ENCODE results near the gene ZNF593.

The ZNF593 gene

DNA sequence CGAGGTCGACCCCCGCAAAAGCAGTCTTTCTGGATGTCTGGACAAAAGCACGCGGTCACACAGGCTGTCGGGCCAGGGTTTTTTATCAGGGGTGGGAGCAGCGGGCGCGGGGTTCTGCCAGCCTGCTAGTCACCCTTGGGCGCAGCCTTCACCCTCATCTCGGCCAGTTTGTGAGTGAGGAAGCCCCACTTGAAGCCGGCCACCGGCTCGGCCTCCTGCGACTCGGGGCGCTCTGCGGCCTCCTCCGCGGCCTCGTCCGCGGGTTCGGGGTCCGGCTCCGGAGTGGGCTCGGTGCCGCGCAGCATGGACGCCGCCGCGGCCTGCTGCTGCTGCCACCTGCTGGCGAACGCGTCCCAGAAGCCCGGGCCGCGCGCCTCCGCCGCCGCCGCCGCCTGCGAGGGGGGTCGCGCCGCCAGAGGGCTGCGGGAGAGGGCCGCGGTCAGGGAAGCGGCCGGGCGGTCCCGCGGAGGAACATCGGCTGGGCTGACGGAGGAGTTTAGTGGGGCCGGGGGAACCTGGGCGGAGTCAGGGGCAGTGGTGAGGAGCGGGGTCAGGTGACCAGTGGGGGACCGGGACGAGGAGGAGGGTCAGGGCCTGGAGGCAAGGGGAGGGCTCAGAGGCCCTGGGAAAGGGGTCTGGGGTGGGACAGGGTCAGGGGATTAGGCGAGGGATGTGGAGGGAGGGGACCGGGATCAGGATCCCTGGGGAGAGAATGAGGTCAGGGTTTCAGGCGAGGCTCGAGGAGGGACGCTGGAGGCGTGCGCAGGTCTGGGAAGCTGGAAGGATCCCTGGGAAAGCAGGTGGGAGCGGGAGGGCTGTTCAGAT lies 5.5 kb upstream of the ZNF593 start:
- H3K27me3 ChIP-seq (replicated peaks; ENCODE audit: control insufficient read depth, insufficient read depth, low read length) = peaks cover 19% of the 10 kb centered on the region
- peak; percentile 76 for DNase-seq (ENCODE audit: low read depth)
- H3K4me3 ChIP-seq (ENCODE audit: low read length) = peak overlapping the region; percentile 67
- peaks cover 10% of the 10 kb centered on the region for H3K4me1 ChIP-seq (ENCODE audit: control insufficient read depth, insufficient read depth, low read length)
- H3K9ac ChIP-seq (ENCODE audit: low read length) = peak overlapping the region; percentile 34
- no peaks in the 10 kb centered on the region for H3K36me3 ChIP-seq (ENCODE audit: control insufficient read depth, insufficient read depth, low read length, severe bottlenecking)
- no peaks in the 10 kb centered on the region for H3K9me3 ChIP-seq (ENCODE audit: control insufficient read depth, low read length)

DNA sequence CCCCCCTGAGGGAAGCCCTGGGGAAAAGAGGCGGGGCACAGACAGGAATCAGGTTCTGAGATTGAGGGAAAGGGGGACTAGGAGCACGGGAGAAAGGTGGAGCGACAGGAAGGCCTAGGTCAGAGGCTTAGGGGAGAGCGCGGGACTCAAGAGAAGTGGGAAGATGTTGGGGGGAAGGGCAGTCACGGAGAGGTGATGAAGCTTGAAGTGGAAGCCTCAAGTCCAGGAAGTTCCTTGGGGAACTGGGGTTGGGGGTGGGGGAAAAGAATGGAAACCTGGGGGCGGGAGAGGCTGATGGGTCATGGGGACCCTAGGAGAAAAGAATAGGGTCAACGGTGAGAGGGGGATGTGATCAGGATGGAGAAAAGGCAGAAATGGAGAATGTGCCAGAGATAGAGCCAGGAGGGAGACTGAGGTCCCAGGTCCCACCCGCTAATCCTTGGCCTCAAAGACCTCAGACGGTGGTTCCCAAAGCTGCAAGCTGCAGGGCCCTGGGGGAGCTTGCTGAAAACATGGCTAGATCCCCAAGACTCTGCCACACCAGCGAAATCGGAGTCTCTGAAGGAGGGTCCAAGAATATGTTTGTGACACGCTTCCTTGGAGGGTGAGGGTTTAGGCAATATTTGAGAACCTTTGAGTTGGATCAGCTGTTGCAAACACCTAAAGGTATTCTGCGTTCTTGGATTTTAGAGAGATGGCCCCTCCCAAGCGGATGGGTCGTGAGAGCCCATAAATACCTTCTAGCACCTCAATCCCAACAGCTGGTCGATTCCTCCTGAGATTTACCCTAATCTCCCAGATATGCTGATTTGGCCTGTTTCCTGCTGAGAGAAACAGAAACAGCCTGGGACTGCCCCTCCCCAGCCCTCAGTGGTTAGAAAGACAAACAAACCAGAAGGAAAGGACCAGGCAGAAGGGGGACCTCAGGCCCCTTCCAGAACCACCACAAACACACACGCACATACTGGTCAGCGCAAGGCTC lies 4.6 kb upstream of the ZNF593 start:
- H3K4me3 ChIP-seq (ENCODE audit: low read length) = no peak overlapping the region
- no peaks in the 10 kb centered on the region for H3K36me3 ChIP-seq (ENCODE audit: control insufficient read depth, insufficient read depth, low read length, severe bottlenecking)
- H3K9ac ChIP-seq (ENCODE audit: low read length) = no peak overlapping the region
- no peaks in the 10 kb centered on the region for H3K9me3 ChIP-seq (ENCODE audit: control insufficient read depth, low read length)
- peaks cover 19% of the 10 kb centered on the region for H3K27me3 ChIP-seq (replicated peaks; ENCODE audit: control insufficient read depth, insufficient read depth, low read length)
- DNase-seq (ENCODE audit: low read depth) = no peak
- peaks cover 14% of the 10 kb centered on the region for H3K4me1 ChIP-seq (ENCODE audit: control insufficient read depth, insufficient read depth, low read length)

GRCh38 chr1:26166719-26167281 lies 2.9 kb upstream of the ZNF593 start:
- Histone ChIP-seq H3K27me3 (replicated peaks; ENCODE audit: control insufficient read depth, insufficient read depth, low read length) (peaks cover 13% of the 10 kb centered on the region), H3K9me3 (ENCODE audit: control insufficient read depth, low read length) (no peaks in the 10 kb centered on the region), H3K9ac (ENCODE audit: low read length) (no peak overlapping the region), H3K4me3 (ENCODE audit: low read length) (no peak overlapping the region), H3K4me1 (ENCODE audit: control insufficient read depth, insufficient read depth, low read length) (peaks cover 19% of the 10 kb centered on the region), H3K36me3 (ENCODE audit: control insufficient read depth, insufficient read depth, low read length, severe bottlenecking) (no peaks in the 10 kb centered on the region)
- DNase-seq (ENCODE audit: low read depth) = no peak

DNA sequence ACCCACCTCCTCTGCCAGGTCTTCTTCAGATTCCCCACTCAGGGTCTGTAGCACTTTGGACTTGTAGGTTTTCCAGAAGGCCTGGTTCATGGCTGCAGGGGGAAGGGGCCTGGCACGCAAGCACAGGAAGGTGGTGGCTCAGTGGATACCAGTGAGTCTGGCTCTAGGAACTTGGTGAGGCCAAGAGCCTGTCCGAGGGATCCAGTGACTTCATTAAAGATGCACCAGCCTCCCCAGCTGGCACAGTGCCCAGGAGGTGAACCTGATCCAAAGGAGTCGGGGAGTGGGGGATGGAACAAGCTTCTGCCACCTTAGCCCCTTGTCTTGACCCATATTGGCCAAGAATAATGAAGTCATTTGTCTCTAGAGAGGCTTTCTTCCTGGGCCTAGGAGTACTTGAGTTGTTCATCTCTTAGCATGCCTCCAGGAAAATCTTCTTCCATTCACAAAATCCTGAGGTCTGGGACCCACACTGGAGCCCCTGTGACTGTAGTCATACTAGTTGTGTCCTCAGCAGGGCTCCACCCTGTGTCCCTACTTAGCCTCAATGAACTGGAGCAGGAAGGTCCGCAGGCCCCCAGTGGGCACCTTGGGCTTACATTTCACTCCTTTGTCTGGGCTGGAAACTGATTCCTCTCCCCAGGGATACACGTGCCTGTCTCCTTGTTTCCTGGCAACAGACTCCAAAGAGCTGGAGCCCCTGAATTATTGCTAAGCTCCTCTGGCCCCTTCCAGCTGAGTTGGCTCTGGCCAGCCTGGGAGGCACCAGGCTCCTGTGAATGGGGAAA lies 1.1 kb upstream of the ZNF593 start, which contains the start of gene C1orf232:
Gene C1orf232, minus strand, starts transcription at position 554 of the 788 bp plus-strand sequence. Its CDS starts 464 bp downstream, at position 90.
- Histone ChIP-seq H3K9me3 (ENCODE audit: control insufficient read depth, low read length) (no peaks in the 10 kb centered on the region), H3K4me1 (ENCODE audit: control insufficient read depth, insufficient read depth, low read length) (peaks cover 15% of the 10 kb centered on the region), H3K4me3 (ENCODE audit: low read length) (peak within 1 kb of the TSS; percentile 89), H3K27me3 (replicated peaks; ENCODE audit: control insufficient read depth, insufficient read depth, low read length) (peaks cover 4% of the 10 kb centered on the region), H3K9ac (ENCODE audit: low read length) (peak within 1 kb of the TSS; percentile 96), H3K36me3 (ENCODE audit: control insufficient read depth, insufficient read depth, low read length, severe bottlenecking) (no peaks in the 10 kb centered on the region)
- DNase-seq (ENCODE audit: low read depth) = no peak

DNA sequence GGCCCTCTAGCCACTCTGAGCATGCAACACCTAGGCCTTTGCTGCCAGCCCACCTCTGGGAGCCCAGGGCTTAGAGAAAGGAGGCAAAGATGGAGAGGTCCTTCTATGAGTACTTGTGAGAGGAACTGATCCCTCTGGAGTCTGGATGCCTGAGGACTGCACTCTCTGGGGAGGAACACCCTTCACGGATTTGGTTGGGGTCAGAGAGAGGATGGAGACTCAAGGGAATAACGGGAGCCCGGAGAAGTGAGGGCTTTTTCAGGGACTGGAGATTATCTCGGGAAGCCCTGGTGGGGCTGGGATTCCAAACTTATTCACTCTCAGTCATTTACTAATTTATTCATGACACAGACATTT lies 532 bp upstream of the ZNF593 start:
- DNase-seq (ENCODE audit: low read depth) = no peak
- peak overlapping the region; percentile 96 for H3K9ac ChIP-seq (ENCODE audit: low read length)
- H3K9me3 ChIP-seq (ENCODE audit: control insufficient read depth, low read length) = no peaks in the 10 kb centered on the region
- peak overlapping the region; percentile 89 for H3K4me3 ChIP-seq (ENCODE audit: low read length)
- peaks cover 15% of the 10 kb centered on the region for H3K4me1 ChIP-seq (ENCODE audit: control insufficient read depth, insufficient read depth, low read length)
- no peaks in the 10 kb centered on the region for H3K36me3 ChIP-seq (ENCODE audit: control insufficient read depth, insufficient read depth, low read length, severe bottlenecking)
- no peaks in the 10 kb centered on the region for H3K27me3 ChIP-seq (replicated peaks; ENCODE audit: control insufficient read depth, insufficient read depth, low read length)

DNA sequence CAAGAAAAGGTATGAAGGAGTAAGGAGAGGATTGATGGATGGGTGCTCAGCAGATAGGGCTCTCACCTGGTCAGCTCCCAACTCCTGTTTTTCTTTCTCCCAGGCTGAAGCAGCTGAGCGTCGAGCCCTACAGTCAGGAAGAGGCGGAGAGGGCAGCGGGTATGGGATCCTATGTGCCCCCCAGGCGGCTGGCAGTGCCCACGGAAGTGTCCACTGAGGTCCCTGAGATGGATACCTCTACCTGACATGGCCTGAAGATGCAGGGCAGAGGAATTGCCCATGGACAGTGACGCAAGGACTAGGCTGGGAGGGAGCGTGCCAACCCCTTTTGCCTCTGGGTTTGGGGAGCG lies 739 bp downstream of the ZNF593 start:
- no peak for DNase-seq (ENCODE audit: low read depth)
- H3K4me3 ChIP-seq (ENCODE audit: low read length) = peak overlapping the region; percentile 89
- peaks cover 15% of the 10 kb centered on the region for H3K4me1 ChIP-seq (ENCODE audit: control insufficient read depth, insufficient read depth, low read length)
- no peaks in the 10 kb centered on the region for H3K36me3 ChIP-seq (ENCODE audit: control insufficient read depth, insufficient read depth, low read length, severe bottlenecking)
- H3K27me3 ChIP-seq (replicated peaks; ENCODE audit: control insufficient read depth, insufficient read depth, low read length) = no peaks in the 10 kb centered on the region
- peak overlapping the region; percentile 96 for H3K9ac ChIP-seq (ENCODE audit: low read length)
- H3K9me3 ChIP-seq (ENCODE audit: control insufficient read depth, low read length) = no peaks in the 10 kb centered on the region

DNA sequence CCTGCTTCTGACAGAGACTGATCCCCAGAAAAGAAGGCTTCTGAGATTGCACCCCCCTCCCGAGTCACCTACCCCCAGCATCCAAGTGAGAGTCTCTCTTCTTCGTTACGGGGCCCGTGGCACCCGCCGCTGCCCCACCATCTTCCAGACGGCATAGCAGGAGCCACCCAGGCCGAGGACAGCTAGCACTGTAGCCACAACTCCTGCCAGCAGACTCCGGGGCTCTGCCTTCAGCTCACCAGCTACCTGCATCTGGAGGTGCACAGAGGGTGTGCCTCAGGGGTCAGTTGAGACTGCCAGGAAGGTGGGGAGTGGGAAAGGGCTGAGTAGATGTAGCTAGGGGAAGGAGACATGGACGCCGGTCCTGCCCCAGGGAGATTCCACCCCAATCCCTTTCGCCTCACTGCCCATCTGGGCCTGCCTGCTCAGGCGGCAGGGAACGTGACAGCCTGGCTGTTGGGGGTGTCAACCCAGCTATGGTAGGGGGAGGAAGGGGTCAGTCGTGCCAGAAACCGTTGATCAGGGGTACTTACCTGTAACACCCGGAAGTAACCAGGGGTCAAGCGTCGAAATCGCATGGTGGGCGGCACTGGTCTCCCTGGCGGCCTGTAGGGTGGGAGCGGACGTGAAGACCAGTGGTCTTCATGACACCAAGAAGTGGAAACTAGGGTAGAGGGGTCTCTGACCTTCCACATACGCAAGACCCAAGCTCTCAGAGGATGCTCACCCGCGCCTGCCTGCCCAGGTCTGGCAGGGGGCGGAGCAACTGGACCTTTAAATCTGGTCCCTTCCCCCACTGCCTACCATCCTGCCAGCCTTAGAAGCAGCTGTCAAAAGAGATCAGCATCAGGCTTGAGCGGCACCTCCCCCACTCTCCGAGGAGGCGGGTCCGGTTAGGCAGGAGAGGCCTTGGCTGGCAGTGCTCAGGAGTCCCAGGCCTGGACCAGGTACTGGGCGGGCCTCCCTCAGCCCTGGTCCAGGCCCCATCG lies 1.7 kb downstream of the ZNF593 start, which contains the start of gene ZNF593OS:
Gene ZNF593OS, minus strand, starts transcription at position 749 of the 989 bp plus-strand sequence. Its CDS starts 171 bp downstream, at position 578.
- peak within 1 kb of the TSS; percentile 96 for H3K9ac ChIP-seq (ENCODE audit: low read length)
- H3K36me3 ChIP-seq (ENCODE audit: control insufficient read depth, insufficient read depth, low read length, severe bottlenecking) = no peaks in the 10 kb centered on the region
- no peaks in the 10 kb centered on the region for H3K9me3 ChIP-seq (ENCODE audit: control insufficient read depth, low read length)
- no peak for DNase-seq (ENCODE audit: low read depth)
- no peaks in the 10 kb centered on the region for H3K27me3 ChIP-seq (replicated peaks; ENCODE audit: control insufficient read depth, insufficient read depth, low read length)
- peak within 1 kb of the TSS; percentile 89 for H3K4me3 ChIP-seq (ENCODE audit: low read length)
- H3K4me1 ChIP-seq (ENCODE audit: control insufficient read depth, insufficient read depth, low read length) = peaks cover 15% of the 10 kb centered on the region

DNA sequence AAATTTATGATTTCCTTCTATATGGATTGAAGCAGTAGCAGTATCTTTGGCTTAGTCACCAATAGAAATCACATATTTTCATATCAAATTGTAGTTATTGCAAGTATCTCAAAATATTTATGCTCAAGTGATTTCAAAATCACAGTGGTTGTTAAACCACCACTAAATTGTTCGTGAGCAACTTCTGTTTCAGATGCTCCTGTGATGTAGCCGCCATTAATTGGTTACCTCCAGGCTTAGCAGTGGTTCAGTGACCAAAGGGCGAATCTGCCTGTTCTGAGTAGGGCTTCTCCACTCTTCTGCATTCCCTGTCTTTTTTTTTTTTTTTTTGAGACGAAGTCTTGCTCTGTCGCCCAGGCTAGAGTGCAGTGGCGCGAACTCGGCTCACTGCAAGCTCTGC lies 5.6 kb downstream of the ZNF593 start:
- Histone ChIP-seq H3K4me1 (ENCODE audit: control insufficient read depth, insufficient read depth, low read length) (peaks cover 9% of the 10 kb centered on the region), H3K4me3 (ENCODE audit: low read length) (no peak overlapping the region), H3K27me3 (replicated peaks; ENCODE audit: control insufficient read depth, insufficient read depth, low read length) (no peaks in the 10 kb centered on the region), H3K9ac (ENCODE audit: low read length) (no peak overlapping the region), H3K36me3 (ENCODE audit: control insufficient read depth, insufficient read depth, low read length, severe bottlenecking) (no peaks in the 10 kb centered on the region), H3K9me3 (ENCODE audit: control insufficient read depth, low read length) (no peaks in the 10 kb centered on the region)
- no peak for DNase-seq (ENCODE audit: low read depth)

- no peak for DNase-seq (ENCODE audit: low read depth)
- H3K27me3 ChIP-seq (replicated peaks; ENCODE audit: control insufficient read depth, insufficient read depth, low read length) = no peaks in the 10 kb centered on the region
- H3K36me3 ChIP-seq (ENCODE audit: control insufficient read depth, insufficient read depth, low read length, severe bottlenecking) = no peaks in the 10 kb centered on the region
- no peaks in the 10 kb centered on the region for H3K4me1 ChIP-seq (ENCODE audit: control insufficient read depth, insufficient read depth, low read length)
- no peak within 1 kb of the TSS for H3K9ac ChIP-seq (ENCODE audit: low read length)
- H3K9me3 ChIP-seq (ENCODE audit: control insufficient read depth, low read length) = no peaks in the 10 kb centered on the region
- no peak within 1 kb of the TSS for H3K4me3 ChIP-seq (ENCODE audit: low read length)
Observed at GRCh38 chr1:26177182-26177684, 7.5 kb downstream of the ZNF593 start, which contains the start of gene CNKSR1. Gene CNKSR1 (plus strand): TSS chr1:26177491. CDS start chr1:26177548, 57 bp downstream.
